Duodenal mucosa (tissue), 2 donors: ENCODE measurements around the gene CCDC188.

ENCODE experiments used
- H3K27ac ChIP-seq: one replicate; pipeline ENCODE4 v1.7.0; 2013; ENCODE audit warnings: low read depth, low read length
- H3K27me3 ChIP-seq, 2 donors: one replicate each; pipeline ENCODE4 v1.7.0; 2013; ENCODE audit warnings: low read length in 2 of 2, control low read depth in 1 of 2; ENCODE audit not compliant: insufficient read depth in 2 of 2, control insufficient read depth in 1 of 2
- H3K36me3 ChIP-seq, 2 donors: one replicate each; pipeline ENCODE4 v1.7.0; 2013; ENCODE audit warnings: low read length in 2 of 2, control low read depth in 1 of 2; ENCODE audit not compliant: insufficient read depth in 2 of 2, control insufficient read depth in 1 of 2
- H3K4me1 ChIP-seq, 2 donors: one replicate each; pipeline ENCODE4 v1.7.0; 2013; ENCODE audit warnings: low read length in 2 of 2, control low read depth in 1 of 2; ENCODE audit not compliant: insufficient read depth in 2 of 2, control insufficient read depth in 1 of 2
- H3K4me3 ChIP-seq, 2 donors: one replicate each; pipeline ENCODE4 v1.7.0; 2013; ENCODE audit warnings: low read length in 2 of 2, low read depth in 1 of 2
- H3K9ac ChIP-seq, 2 donors: one replicate each; pipeline ENCODE4 v1.7.0; 2013; ENCODE audit warnings: low read length in 2 of 2, low read depth in 1 of 2
- H3K9me3 ChIP-seq, 2 donors: one replicate each; pipeline ENCODE4 v1.7.0; 2013; ENCODE audit warnings: low read length in 2 of 2, control low read depth in 1 of 2; ENCODE audit not compliant: control insufficient read depth in 1 of 2

The CCDC188 gene

DNA sequence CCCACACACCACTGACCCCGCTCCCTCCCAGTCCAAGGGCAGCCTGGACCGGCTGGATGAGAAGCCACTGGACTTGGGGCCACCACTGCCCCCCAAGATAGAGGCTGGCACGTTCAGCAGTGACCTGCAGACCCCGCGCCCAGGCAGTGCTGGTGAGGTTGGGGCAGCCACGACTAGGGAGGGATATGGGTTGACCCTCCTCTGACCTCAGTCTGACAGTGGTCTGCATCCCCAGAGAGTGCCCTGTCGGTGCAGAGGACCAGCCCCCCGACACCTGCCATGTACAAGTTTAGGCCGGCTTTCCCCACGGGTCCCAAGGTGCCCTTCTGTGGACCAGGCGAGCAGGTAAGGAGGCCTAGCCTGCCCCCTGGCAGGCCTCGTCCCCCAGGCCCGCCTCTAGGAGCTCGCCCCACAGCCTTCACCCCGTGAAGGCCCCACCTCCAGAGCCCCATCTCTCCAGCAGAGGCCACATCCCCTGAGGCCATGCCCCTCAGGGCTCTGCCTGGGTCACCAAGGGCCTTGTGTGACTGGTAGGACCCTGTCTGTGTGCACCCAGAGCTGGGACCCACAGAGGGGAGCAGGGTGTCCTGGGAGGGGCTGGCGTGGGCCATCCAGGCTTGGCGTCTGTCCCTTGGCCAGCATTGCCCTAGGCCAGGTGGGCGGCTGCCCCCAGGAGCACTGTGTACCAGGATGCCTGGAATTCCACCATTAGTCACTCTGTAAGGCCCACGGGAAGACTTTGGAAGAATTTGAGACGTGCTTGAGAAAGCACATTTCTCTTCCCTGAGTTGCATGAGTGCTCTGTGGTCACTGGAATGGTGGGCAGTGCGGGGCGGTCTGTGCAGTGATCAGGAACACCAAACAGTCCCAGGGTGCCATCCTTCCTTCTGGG, 9.4 kb downstream of the CCDC188 start:
- peaks cover 4 to 6% of the 10 kb centered on the region in 2 donors for H3K36me3 ChIP-seq
- H3K4me3 ChIP-seq: no peak overlapping the region
- no peak overlapping the region for H3K27ac ChIP-seq
- no peaks in the 10 kb centered on the region for H3K9me3 ChIP-seq
- no peak overlapping the region for H3K9ac ChIP-seq
- H3K27me3 ChIP-seq: no peaks in the 10 kb centered on the region
- H3K4me1 ChIP-seq: peaks cover 0 to 3% of the 10 kb centered on the region in 2 donors

DNA sequence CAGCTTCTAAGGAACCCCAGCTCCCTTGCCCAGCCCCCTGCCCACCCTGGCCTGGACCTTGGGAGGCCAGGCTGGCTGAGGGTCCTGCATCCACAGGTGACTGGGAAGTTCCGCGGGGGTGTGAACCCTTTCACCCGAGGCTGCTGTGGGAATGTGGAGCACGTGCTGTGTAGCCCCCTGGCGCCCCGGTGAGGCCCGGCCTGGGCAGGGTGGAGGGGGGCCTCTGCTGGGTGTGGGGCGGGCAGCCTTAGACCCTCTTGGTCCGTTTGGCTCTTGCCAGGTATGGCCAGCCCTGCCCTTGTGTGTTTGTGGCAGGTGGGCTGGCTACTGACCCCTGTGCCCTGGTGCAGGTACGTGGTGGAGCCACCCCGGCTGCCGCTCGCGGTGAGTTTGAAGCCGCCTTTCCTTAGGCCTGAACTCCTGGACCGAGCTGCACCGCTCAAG, 10.3 kb downstream of the CCDC188 start:
- H3K9ac ChIP-seq: no peak overlapping the region
- H3K4me1 ChIP-seq: peaks cover 0 to 3% of the 10 kb centered on the region in 2 donors
- H3K36me3 ChIP-seq: peaks cover 4 to 6% of the 10 kb centered on the region in 2 donors
- no peaks in the 10 kb centered on the region for H3K27me3 ChIP-seq
- H3K9me3 ChIP-seq: no peaks in the 10 kb centered on the region
- no peak overlapping the region for H3K27ac ChIP-seq
- no peak overlapping the region for H3K4me3 ChIP-seq

DNA sequence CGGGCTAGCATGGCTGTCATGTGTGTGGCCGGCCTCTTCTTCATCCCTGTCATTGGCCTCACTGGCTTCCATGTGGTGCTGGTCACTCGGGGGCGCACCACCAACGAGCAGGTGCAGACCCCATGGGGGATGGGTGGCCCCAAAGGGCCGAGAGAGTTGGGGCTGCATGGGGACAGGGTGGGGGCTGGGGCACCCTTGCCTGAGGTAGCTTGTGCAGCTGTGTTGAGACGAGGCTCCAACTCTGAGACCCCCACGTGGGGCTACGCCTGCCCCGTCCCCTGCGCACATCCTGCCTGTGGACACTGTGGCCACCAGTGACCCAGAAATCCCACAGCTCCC, 10.8 kb downstream of the CCDC188 start:
- H3K9me3 ChIP-seq: no peaks in the 10 kb centered on the region
- H3K36me3 ChIP-seq: peaks cover 4 to 6% of the 10 kb centered on the region in 2 donors
- H3K27ac ChIP-seq: no peak overlapping the region
- no peak overlapping the region for H3K4me3 ChIP-seq
- no peaks in the 10 kb centered on the region for H3K27me3 ChIP-seq
- peaks cover 0 to 3% of the 10 kb centered on the region in 2 donors for H3K4me1 ChIP-seq
- H3K9ac ChIP-seq: no peak overlapping the region

DNA sequence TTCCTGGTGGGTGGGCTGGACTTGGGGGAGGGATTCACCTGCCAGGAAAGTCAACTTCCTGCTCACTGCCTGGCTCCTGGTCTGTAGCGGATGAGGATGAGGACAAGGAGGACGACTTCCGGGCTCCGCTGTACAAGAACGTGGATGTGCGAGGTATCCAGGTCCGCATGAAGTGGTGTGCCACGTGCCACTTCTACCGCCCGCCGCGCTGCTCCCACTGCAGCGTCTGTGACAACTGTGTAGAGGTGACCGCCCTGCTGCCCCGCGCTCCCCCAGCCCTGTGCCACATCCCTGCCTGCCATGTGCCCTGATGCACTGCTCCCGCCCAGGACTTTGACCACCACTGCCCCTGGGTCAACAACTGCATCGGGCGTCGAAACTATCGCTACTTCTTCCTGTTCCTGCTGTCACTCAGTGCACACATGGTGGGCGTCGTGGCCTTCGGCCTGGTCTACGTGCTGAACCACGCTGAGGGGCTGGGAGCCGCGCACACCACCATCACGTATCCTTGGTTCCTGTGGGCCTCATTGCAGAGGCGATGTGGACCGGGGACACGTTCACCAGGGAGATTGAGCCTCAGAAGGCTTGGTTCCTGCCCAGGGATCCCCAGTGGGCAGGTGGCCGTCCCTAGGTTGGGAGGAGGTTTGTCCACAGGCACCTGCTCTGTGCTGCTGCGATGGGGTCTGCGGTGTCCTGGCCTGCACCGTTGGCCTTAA, 11.3 kb downstream of the CCDC188 start:
- Histone ChIP-seq H3K9me3 (no peaks in the 10 kb centered on the region), H3K9ac (no peak overlapping the region), H3K4me1 (peaks cover 0 to 3% of the 10 kb centered on the region in 2 donors), H3K27me3 (no peaks in the 10 kb centered on the region), H3K4me3 (no peak overlapping the region), H3K27ac (no peak overlapping the region), H3K36me3 (peaks cover 4 to 6% of the 10 kb centered on the region in 2 donors)

DNA sequence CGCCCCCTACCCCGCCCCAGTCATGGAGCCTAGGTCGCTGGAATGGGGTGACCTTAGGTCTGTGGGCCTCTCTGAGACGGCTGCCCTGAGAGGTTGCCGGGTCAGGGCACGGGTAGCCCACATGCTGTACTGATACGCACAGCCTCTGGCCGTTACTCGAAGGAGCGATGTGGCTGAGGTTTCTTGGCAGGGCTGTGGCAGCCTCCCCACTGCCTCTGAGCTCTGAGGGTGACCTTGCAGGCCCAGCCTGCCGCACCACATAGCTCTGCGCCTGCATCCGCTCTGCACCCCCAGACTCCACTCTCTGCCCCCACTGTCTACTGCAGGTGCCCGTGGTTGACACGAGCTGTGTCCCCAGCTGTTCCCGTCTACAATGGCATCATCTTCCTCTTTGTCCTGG, 12.0 kb downstream of the CCDC188 start:
- H3K4me1 ChIP-seq: peaks cover 0 to 3% of the 10 kb centered on the region in 2 donors
- H3K36me3 ChIP-seq: peaks cover 4 to 6% of the 10 kb centered on the region in 2 donors
- no peak overlapping the region for H3K9ac ChIP-seq
- H3K27ac ChIP-seq: no peak overlapping the region
- H3K4me3 ChIP-seq: no peak overlapping the region
- H3K9me3 ChIP-seq: no peaks in the 10 kb centered on the region
- H3K27me3 ChIP-seq: no peaks in the 10 kb centered on the region

DNA sequence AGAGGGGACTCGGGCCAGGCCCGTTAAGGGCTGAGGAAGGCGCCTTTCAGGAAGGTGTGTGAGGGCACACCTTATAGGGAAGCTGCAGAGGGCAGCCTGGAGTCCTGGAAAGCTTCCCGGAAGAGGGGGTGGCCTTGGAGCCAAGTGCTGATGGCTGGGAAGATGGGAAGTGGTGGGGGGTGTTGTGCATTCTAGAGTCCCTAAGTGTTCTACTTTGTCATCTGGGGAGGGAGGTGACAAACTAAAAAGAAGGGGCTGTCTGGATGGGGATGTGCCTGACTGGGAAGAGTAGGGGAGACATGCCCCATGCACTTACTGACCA, 12.5 kb downstream of the CCDC188 start:
- Histone ChIP-seq H3K9ac (no peak overlapping the region), H3K36me3 (peaks cover 4 to 6% of the 10 kb centered on the region in 2 donors), H3K4me3 (no peak overlapping the region), H3K9me3 (no peaks in the 10 kb centered on the region), H3K4me1 (peaks cover 0 to 3% of the 10 kb centered on the region in 2 donors), H3K27ac (no peak overlapping the region), H3K27me3 (no peaks in the 10 kb centered on the region)

DNA sequence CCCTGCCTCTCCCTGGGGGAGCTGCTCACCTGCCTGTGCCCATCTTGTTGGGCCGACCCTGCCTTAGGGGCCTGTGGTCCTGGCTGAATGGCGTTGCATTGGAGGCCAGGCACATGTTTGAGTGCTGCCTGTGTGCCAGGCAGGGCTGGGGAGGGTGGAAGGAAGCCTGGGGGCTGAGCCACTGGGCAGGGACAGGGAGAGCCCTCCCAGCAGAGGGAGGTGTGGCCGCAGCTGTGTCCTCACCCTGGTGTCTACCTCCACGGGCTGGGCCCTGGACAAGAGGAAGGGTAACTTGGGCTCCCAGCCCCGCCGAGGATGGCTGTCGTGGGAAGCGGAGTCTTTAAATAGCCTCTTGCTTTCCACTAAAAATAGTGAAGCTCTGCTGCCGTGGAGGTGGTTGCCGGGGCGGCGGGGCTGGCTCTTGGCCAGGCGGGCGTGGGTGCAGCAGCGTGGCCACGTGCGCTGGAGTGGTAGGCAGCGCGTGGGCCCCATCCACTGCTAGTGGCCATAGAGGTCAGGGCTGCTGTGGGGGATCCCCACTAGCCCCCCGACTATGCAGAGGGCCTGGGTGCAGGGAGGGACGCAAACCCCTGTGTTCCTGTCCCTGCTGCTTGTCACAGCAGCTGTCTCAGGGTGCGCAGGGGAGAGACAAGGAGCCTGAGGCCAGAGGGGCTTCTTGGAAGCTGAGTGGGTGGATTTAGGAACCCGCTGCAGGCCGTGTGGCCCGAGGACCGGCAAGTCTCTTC, 13.0 kb downstream of the CCDC188 start:
- Histone ChIP-seq H3K36me3 (peaks cover 4 to 6% of the 10 kb centered on the region in 2 donors), H3K27ac (no peak overlapping the region), H3K9ac (no peak overlapping the region), H3K27me3 (no peaks in the 10 kb centered on the region), H3K4me1 (peaks cover 2 to 6% of the 10 kb centered on the region in 2 donors), H3K9me3 (no peaks in the 10 kb centered on the region), H3K4me3 (no peak overlapping the region)

DNA sequence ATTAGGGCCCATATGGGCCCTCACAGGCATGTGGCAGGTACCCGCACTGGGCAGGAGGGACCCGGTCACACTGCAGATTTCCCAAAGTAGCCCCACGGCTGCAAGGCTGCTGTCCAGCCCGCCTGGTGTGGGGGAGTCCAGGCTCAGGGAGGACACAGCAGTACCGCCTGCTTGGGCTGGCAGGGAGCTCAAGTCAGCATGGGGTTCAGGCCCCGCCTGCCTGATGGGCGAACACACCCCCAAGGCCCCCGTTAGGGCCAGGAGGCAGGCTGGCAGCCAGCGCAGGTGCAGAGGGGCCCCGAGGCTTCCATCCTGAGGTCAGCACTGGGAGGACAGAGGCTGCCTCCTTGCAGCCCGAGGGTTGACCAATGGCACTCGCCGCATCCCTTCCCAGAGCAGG, 13.7 kb downstream of the CCDC188 start:
- no peak overlapping the region for H3K4me3 ChIP-seq
- H3K27ac ChIP-seq: no peak overlapping the region
- H3K9ac ChIP-seq: no peak overlapping the region
- H3K9me3 ChIP-seq: no peaks in the 10 kb centered on the region
- H3K4me1 ChIP-seq: peaks cover 7 to 13% of the 10 kb centered on the region in 2 donors
- peaks cover 4 to 6% of the 10 kb centered on the region in 2 donors for H3K36me3 ChIP-seq
- H3K27me3 ChIP-seq: no peaks in the 10 kb centered on the region

DNA sequence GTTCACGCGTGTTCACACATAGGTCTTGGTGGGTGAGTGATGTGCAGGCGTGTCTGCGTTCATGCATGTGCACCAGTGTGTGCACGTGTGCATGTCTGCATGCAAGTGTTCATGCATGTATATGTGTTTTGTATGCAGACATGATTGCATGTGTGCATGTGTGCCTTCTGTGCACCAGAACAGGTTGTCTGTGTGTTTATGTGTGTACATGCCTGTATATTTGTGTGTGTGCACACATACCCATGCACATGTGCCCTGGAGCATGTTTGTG, 14.3 kb downstream of the CCDC188 start:
- peaks cover 7 to 14% of the 10 kb centered on the region in 2 donors for H3K4me1 ChIP-seq
- no peak overlapping the region for H3K27ac ChIP-seq

More for the DNA sequence above, 14.3 kb downstream of the CCDC188 start:
- H3K9ac ChIP-seq: no peak overlapping the region
- H3K27me3 ChIP-seq: no peaks in the 10 kb centered on the region
- H3K4me3 ChIP-seq: no peak overlapping the region
- H3K9me3 ChIP-seq: no peaks in the 10 kb centered on the region
- peaks cover 4 to 6% of the 10 kb centered on the region in 2 donors for H3K36me3 ChIP-seq
